Spleen (tissue), 11 donors: ENCODE measurements around the gene SYK. TPM values are rescaled to one million over a fixed set of nuclear protein-coding genes. Genes with fewer than 3 reads are reported as not detected.

Experiments
- DNase-seq: peaks from one replicate; pipeline ENCODE4 v3.0.0-alpha.2; 2020
- H3K27ac ChIP-seq, 8 donors: fragments of 200-600 bp; sonication (generic) in 7 of 8; 1 replicate in 4 of 8; 2 replicates in 4 of 8; pipeline versions ENCODE4 v1.5.0 to v1.8.0; 2016 to 2021; ENCODE audit warnings: inconsistent platforms in 4 of 8, mild to moderate bottlenecking in 4 of 8, moderate library complexity in 1 of 8
- H3K27me3 ChIP-seq, 7 donors: fragments of 200-600 bp; sonication (generic) in 6 of 7; replicated peaks in 1 of 7; 1 replicate in 4 of 7; 2 replicates in 3 of 7; pipeline versions ENCODE4 v1.5.0 to v1.8.0; 2016 to 2021; ENCODE audit warnings: inconsistent platforms in 3 of 7, mild to moderate bottlenecking in 1 of 7
- H3K36me3 ChIP-seq, 6 donors: fragments of 200-600 bp; sonication (generic) in 5 of 6; 1 replicate in 4 of 6; 2 replicates in 2 of 6; pipeline versions ENCODE4 v1.5.0 to v1.8.0; 2016 to 2021; ENCODE audit warnings: inconsistent platforms in 2 of 6
- H3K4me1 ChIP-seq, 6 donors: fragments of 200-600 bp; sonication (generic) in 5 of 6; 1 replicate in 3 of 6; 2 replicates in 3 of 6; pipeline versions ENCODE4 v1.5.0 to v1.8.0; 2016 to 2021; ENCODE audit warnings: inconsistent platforms in 3 of 6
- H3K4me3 ChIP-seq, 8 donors: fragments of 200-600 bp; sonication (generic) in 7 of 8; 1 replicate in 4 of 8; 2 replicates in 4 of 8; pipeline versions ENCODE4 v1.5.0 to v1.8.0; 2016 to 2021; ENCODE audit warnings: inconsistent platforms in 4 of 8, mild to moderate bottlenecking in 4 of 8, moderate library complexity in 2 of 8
- H3K9me3 ChIP-seq, 8 donors: fragments of 200-600 bp; sonication (generic) in 7 of 8; 1 replicate in 4 of 8; 2 replicates in 4 of 8; pipeline versions ENCODE4 v1.5.0 to v1.8.0; 2016 to 2021; ENCODE audit warnings: inconsistent platforms in 4 of 8
- CTCF ChIP-seq, 11 experiments: fragments of 200-600 bp in 7 of 11; fragments of 450-650 bp in 4 of 11; sonication (generic) in 4 of 11; IDR thresholded peaks in 8 of 11; conservative IDR thresholded peaks in 3 of 11; 1 replicate in 7 of 11; 2 replicates in 4 of 11; pipeline versions ENCODE4 v1.4.0 to v1.8.0; 2016 to 2021; ENCODE audit warnings: antibody characterized with exemption in 11 of 11, inconsistent platforms in 4 of 11, mild to moderate bottlenecking in 1 of 11
- POLR2A ChIP-seq, 3 donors: fragments of 450-650 bp; IDR thresholded peaks; one replicate each; pipeline ENCODE4 v1.5.1; 2017; ENCODE audit warnings: antibody characterized with exemption in 3 of 3, mild to moderate bottlenecking in 1 of 3
- POLR2AphosphoS5 ChIP-seq, 3 donors: sonication (generic); formaldehyde crosslinking; IDR thresholded peaks; one replicate each; pipeline ENCODE4 v1.5.1; 2017; ENCODE audit warnings: antibody characterized with exemption in 3 of 3
- WGBS, 5 donors: extraction: QIAGEN DNeasy Blood & Tissue Kit in 3 of 5; methylation state at CpG; one replicate each; pipeline versions ENCODE4 v1.1.5 to v1.1.7; 2013 to 2018; 5-methylcytosine and 5-hydroxymethylcytosine counted together
- intact Hi-C: fragments of 100-400 bp; cut with DNase I; formaldehyde crosslinking; loops from one replicate; pipeline ENCODE4 v1.15.0; 2023; ENCODE audit warnings: low total_unique reads
- polyA plus RNA-seq, 3 donors: library from polyadenylated mRNA; stranded (reverse); fragments of 200-250 nt; gene quantifications; one replicate each; pipeline ENCODE4 v1.2.1, GENCODE V29; 2013
- total RNA-seq, 7 donors: library from RNA; depleted of rRNA in 3 of 7; stranded (reverse); fragments of >200 nt in 3 of 7; fragmentation: NEBNext Ultra II Directional in 4 of 7; extraction: Animal tissue kit (Norgen Biotek cat#: 25700) in 4 of 7; gene quantifications; one replicate each; pipeline versions ENCODE4 v1.1.0 to v1.2.1, GENCODE V29; 2016 to 2021
- donor health status: healthy with polysubstance abuse.
- donor health status: DM: no; HTN: no; CAD: no; lungs with moderate emphysema.
- donor health status: DM: no; HTN: no; CAD: no.
- donor health status: Bipolar disorder and iron deficiency.
- donor health status: healthy.
- donor health status: DM: no; HTN: no; CAD: no.
- donor health status: DM: yes; HTN: yes; CAD: no.

SYK gene
- total and polyA plus RNA-seq, 10 donors: 42.6 to 152 (median 111) TPM

GRCh38 chr9:90867101-90867500 is 65.5 kb downstream of the SYK start:
- Histone ChIP-seq H3K9me3 (no peaks in the 10 kb centered on the region), H3K27ac (no peak overlapping the region), H3K36me3 (peaks cover 0 to 80% (median 49%) of the 10 kb centered on the region in 6 donors), H3K4me3 (no peak overlapping the region), H3K27me3 (no peaks in the 10 kb centered on the region), H3K4me1 (peaks cover 0 to 50% (median 9%) of the 10 kb centered on the region in 6 donors)
- intact Hi-C loops: no loop called here
- 90 to 96% (median 92%) methylated on average over 14 of the region's 14 CpGs for WGBS, 5 donors
- TF ChIP-seq CTCF (IDR thresholded peaks at IDR 0.05 in 8 of 11, conservative IDR thresholded peaks at IDR 0.05 in 3 of 11) (no peak), POLR2A (IDR thresholded peaks at IDR 0.05) (no peak), POLR2AphosphoS5 (IDR thresholded peaks at IDR 0.05) (peak in 2 of 3 donors; percentile 16 to 39)
- DNase-seq: no peak

GRCh38 chr9:90868555-90868954 is 66.9 kb downstream of the SYK start:
- intact Hi-C loops: no loop called here
- H3K4me3 ChIP-seq: no peak overlapping the region

GRCh38 chr9:90869361-90869760 is 67.7 kb downstream of the SYK start:
- TF ChIP-seq POLR2AphosphoS5 (IDR thresholded peaks at IDR 0.05) (no peak), POLR2A (IDR thresholded peaks at IDR 0.05) (no peak), CTCF (IDR thresholded peaks at IDR 0.05 in 8 of 11, conservative IDR thresholded peaks at IDR 0.05 in 3 of 11) (no peak)
- Histone ChIP-seq H3K9me3 (no peaks in the 10 kb centered on the region), H3K27me3 (no peaks in the 10 kb centered on the region), H3K27ac (no peak overlapping the region), H3K36me3 (peaks cover 0 to 80% (median 39%) of the 10 kb centered on the region in 6 donors), H3K4me1 (peaks cover 0 to 44% (median 8%) of the 10 kb centered on the region in 6 donors), H3K4me3 (no peak overlapping the region)
- intact Hi-C loops: no loop called here
- DNase-seq: no peak

More at GRCh38 chr9:90868555-90868954, 66.9 kb downstream of the SYK start:
- Histone ChIP-seq H3K27me3 (no peaks in the 10 kb centered on the region), H3K27ac (no peak overlapping the region), H3K9me3 (no peaks in the 10 kb centered on the region), H3K4me1 (peaks cover 0 to 50% (median 9%) of the 10 kb centered on the region in 6 donors), H3K36me3 (peaks cover 0 to 80% (median 43%) of the 10 kb centered on the region in 6 donors)
- no peak for DNase-seq
- TF ChIP-seq POLR2AphosphoS5 (IDR thresholded peaks at IDR 0.05): no peak

GRCh38 chr9:90870621-90871326 is 69.2 kb downstream of the SYK start:
- DNase-seq: no peak
- 14 to 32% (median 23%) methylated on average over 4 of the region's 4 CpGs for WGBS, 5 donors

More at GRCh38 chr9:90870621-90871326, 69.2 kb downstream of the SYK start:
- H3K27ac ChIP-seq: peak overlapping the region in 2 of 8 donors; percentile 16 to 26
- no peaks in the 10 kb centered on the region for H3K27me3 ChIP-seq
- no peaks in the 10 kb centered on the region for H3K9me3 ChIP-seq
- intact Hi-C loops: loop anchor here (5.0 to 10.0 kb wide), 3 partner anchors 646 to 1273 kb away; no protein-coding TSS in a partner anchor
- peaks cover 0 to 80% (median 39%) of the 10 kb centered on the region in 6 donors for H3K36me3 ChIP-seq
- H3K4me1 ChIP-seq: peaks cover 0 to 34% (median 0%) of the 10 kb centered on the region in 6 donors
- no peak overlapping the region for H3K4me3 ChIP-seq
- TF ChIP-seq CTCF (IDR thresholded peaks at IDR 0.05 in 8 of 11, conservative IDR thresholded peaks at IDR 0.05 in 3 of 11) (peak; percentile 48 to 88 (median 79)), POLR2AphosphoS5 (IDR thresholded peaks at IDR 0.05) (no peak)
